GM20431 (cell line): ENCODE results near the gene EIF2B2.

Experiments used
- in situ Hi-C: fragments of 300-500 bp; cut with MseI, MboI; formaldehyde crosslinking; loops from one replicate; pipeline ENCODE4 v1.15.0; 2020; ENCODE audit warnings: low sequenced_read_pairs; ENCODE audit not compliant: unreplicated experiment

The EIF2B2 gene

GRCh38 chr14:75002392-75003249, at the start of gene EIF2B2:
Gene EIF2B2, plus strand, starts transcription at chr14:75002921. Its CDS starts 70 bp downstream, at chr14:75002991.
- in situ Hi-C loops, result no loop called here

GRCh38 chr14:74953686-74954085, 49.0 kb upstream of the EIF2B2 start:
- in situ Hi-C loops, result no loop called here

- in situ Hi-C loops, result no loop called here
Measured at GRCh38 chr14:74954232-74954946, 48.3 kb upstream of the EIF2B2 start.

GRCh38 chr14:74954947-74955228, 47.8 kb upstream of the EIF2B2 start:
- in situ Hi-C loops, result no loop called here

GRCh38 chr14:74955229-74956026, 47.3 kb upstream of the EIF2B2 start, which contains the start of gene PGF:
Gene PGF, minus strand, starts transcription at chr14:74955597. Its CDS starts 355 bp downstream, at chr14:74955242.
- in situ Hi-C loops, result no loop called here

- in situ Hi-C loops, result no loop called here
Measured at GRCh38 chr14:74956027-74956279, 46.8 kb upstream of the EIF2B2 start.

- in situ Hi-C loops, result no loop called here
Measured at GRCh38 chr14:74956280-74957072, 46.2 kb upstream of the EIF2B2 start.

- in situ Hi-C loops, result no loop called here
Measured at GRCh38 chr14:74959596-74960180, 43.0 kb upstream of the EIF2B2 start.

- in situ Hi-C loops, result no loop called here
Measured at GRCh38 chr14:74960736-74961135, 42.0 kb upstream of the EIF2B2 start.

GRCh38 chr14:74961238-74961911, 41.3 kb upstream of the EIF2B2 start:
- in situ Hi-C loops, result no loop called here

- in situ Hi-C loops, result no loop called here
Measured at GRCh38 chr14:74962046-74962445, 40.7 kb upstream of the EIF2B2 start.

GRCh38 chr14:74962493-74962892, 40.2 kb upstream of the EIF2B2 start:
- in situ Hi-C loops, result no loop called here

- in situ Hi-C loops, result no loop called here
Measured at GRCh38 chr14:74963178-74963704, 39.5 kb upstream of the EIF2B2 start.

GRCh38 chr14:74963705-74964271, 38.9 kb upstream of the EIF2B2 start:
- in situ Hi-C loops, result no loop called here

GRCh38 chr14:74964787-74965485, 37.8 kb upstream of the EIF2B2 start:
- in situ Hi-C loops, result no loop called here

- in situ Hi-C loops, result no loop called here
Measured at GRCh38 chr14:74965486-74966153, 37.1 kb upstream of the EIF2B2 start.

- in situ Hi-C loops, result no loop called here
Measured at GRCh38 chr14:74968811-74969210, 33.9 kb upstream of the EIF2B2 start.
